A673 (cell line): ENCODE measurements around the gene PAM16. TPM values are rescaled to one million over a fixed set of nuclear protein-coding genes. Genes with fewer than 3 reads are reported as not detected.
"Not testable (repeated sequence)": the region's sequence is repeated elsewhere in the genome, so short reads cannot be mapped to it uniquely, and the experiment has no call there.

Source experiments
- BruUV-seq: library from RNA; stranded (reverse); fragments of 400-500 nt; replicated peaks from 2 replicates; lab custom pipeline; 2021; lab: Mats Ljungman, UMichigan
- CTCF ChIA-PET: fragments of 300-600 bp; sonication (Branson Sonifier 250); formaldehyde crosslinking; loops from one replicate; lab custom pipeline; 2022; ENCODE audit warnings: antibody characterized with exemption; lab: Charles Lee
- POLR2A ChIA-PET: fragments of 300-600 bp; sonication (Branson Sonifier 250); formaldehyde crosslinking; loops from one replicate; lab custom pipeline; 2022; ENCODE audit warnings: antibody characterized with exemption; ENCODE audit not compliant: low non-redundant PET; lab: Charles Lee
- DNase-seq: peaks from one replicate; pipeline ENCODE4 v3.0.0-alpha.2; 2015; ENCODE audit warnings: low spot score
- H3K27ac ChIP-seq: fragments of 200-600 bp; sonication (generic); 2 replicates; pipeline ENCODE4 v1.5.1; 2016; ENCODE audit warnings: mixed run types, low read depth, mild to moderate bottlenecking, mixed read lengths, antibody characterized with exemption, low read length; ENCODE audit not compliant: poor library complexity, severe bottlenecking
- H3K27me3 ChIP-seq: fragments of 200-600 bp; sonication (generic); replicated peaks from 2 replicates; pipeline ENCODE4 v1.6.1; 2017; ENCODE audit warnings: mixed run types, low read depth, mild to moderate bottlenecking, mixed read lengths, antibody characterized with exemption, low read length; ENCODE audit not compliant: insufficient read depth, poor library complexity
- H3K36me3 ChIP-seq: fragments of 200-600 bp; sonication (generic); 2 replicates; pipeline ENCODE4 v1.6.1; 2016; ENCODE audit warnings: mixed run types, mild to moderate bottlenecking, mixed read lengths, antibody characterized with exemption, low read length; ENCODE audit not compliant: insufficient read depth, poor library complexity, severe bottlenecking
- H3K4me1 ChIP-seq: fragments of 200-600 bp; sonication (generic); 2 replicates; pipeline ENCODE4 v1.6.1; 2017; ENCODE audit warnings: mixed run types, mild to moderate bottlenecking, mixed read lengths, antibody characterized with exemption, low read length; ENCODE audit not compliant: insufficient read depth, poor library complexity, severe bottlenecking
- H3K4me3 ChIP-seq: fragments of 200-600 bp; sonication (generic); 2 replicates; pipeline ENCODE4 v1.5.1; 2016; ENCODE audit warnings: low read depth, mixed run types, mild to moderate bottlenecking, mixed read lengths, low read length; ENCODE audit not compliant: poor library complexity, severe bottlenecking
- H3K9me3 ChIP-seq: fragments of 200-600 bp; sonication (generic); 2 replicates; pipeline ENCODE4 v1.6.1; 2016; ENCODE audit warnings: mixed run types, low read depth, mild to moderate bottlenecking, mixed read lengths, antibody characterized with exemption, low read length; ENCODE audit not compliant: poor library complexity, severe bottlenecking
- EZH2 ChIP-seq: fragments of 200-600 bp; sonication (generic); IDR thresholded peaks from 2 replicates; pipeline ENCODE4 v1.6.1; 2017; ENCODE audit warnings: borderline replicate concordance, low read depth, mild to moderate bottlenecking, mixed read lengths, antibody characterized with exemption, low read length; ENCODE audit not compliant: poor library complexity, severe bottlenecking
- intact Hi-C: fragments of 100-400 bp; cut with micrococcal nuclease; formaldehyde crosslinking; loops from one replicate; pipeline ENCODE4 v1.10.0; 2022; ENCODE audit not compliant: unreplicated experiment
- total RNA-seq: library from RNA; stranded (reverse); gene quantifications from 2 replicates; pipeline ENCODE4 v1.2.3, GENCODE V29; 2021
- TF ChIP-seq, protein P1 (sequence below): fragments of 300-800, 200-600 bp; sonication (generic); conservative IDR thresholded peaks from 2 replicates; pipeline ENCODE4 v1.5.1; 2017; ENCODE audit warnings: low read depth, mild to moderate bottlenecking, antibody characterized with exemption, low read length, moderate library complexity, mixed read lengths

The PAM16 gene
- total RNA-seq, 1 experiment from 2014 or later = 90.3 TPM

DNA sequence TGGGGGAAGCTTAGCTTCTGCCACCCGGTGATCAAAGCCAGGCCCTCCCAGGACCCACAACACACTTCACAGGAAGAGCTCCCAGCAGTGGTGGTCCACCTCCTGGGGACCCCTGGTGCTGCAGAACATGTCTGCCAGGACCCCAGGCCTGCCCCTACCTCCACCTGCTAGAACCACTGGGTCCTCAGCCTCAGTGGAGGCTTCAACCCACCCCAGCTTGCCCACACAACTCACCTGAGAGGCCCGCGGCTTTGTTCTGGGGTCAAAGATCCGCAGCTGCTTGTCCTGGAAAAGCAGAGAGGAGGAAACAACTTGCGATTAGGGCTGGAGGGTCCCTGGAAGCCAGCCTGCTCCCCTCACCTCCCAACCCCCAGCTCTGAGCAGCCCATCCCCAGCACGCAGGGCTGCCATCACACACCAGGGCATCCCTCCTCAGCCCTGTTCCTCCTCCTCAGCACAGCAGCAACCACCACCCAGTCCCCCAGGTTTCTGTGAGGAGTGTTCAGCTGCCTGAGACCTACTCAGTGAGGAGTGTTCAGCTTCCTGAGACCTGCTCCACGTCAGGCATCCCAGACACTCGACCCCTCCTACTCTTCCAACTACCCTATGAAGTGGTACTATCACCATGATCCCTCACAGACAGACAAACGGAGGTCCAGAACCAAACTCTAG lies 44.1 kb upstream of the PAM16 start:
- H3K27ac ChIP-seq = no peak overlapping the region
- H3K9me3 ChIP-seq = no peaks in the 10 kb centered on the region
- H3K4me3 ChIP-seq = no peak overlapping the region
- no peak for DNase-seq
- intact Hi-C loops = no loop called here
- CTCF ChIA-PET = no interaction called here
- H3K27me3 ChIP-seq = no peaks in the 10 kb centered on the region
- POLR2A ChIA-PET = no interaction called here
- no peaks in the 10 kb centered on the region for H3K36me3 ChIP-seq
- no TSS peak for BruUV-seq
- peaks cover 23% of the 10 kb centered on the region for H3K4me1 ChIP-seq
- TF ChIP-seq, protein P1, sequence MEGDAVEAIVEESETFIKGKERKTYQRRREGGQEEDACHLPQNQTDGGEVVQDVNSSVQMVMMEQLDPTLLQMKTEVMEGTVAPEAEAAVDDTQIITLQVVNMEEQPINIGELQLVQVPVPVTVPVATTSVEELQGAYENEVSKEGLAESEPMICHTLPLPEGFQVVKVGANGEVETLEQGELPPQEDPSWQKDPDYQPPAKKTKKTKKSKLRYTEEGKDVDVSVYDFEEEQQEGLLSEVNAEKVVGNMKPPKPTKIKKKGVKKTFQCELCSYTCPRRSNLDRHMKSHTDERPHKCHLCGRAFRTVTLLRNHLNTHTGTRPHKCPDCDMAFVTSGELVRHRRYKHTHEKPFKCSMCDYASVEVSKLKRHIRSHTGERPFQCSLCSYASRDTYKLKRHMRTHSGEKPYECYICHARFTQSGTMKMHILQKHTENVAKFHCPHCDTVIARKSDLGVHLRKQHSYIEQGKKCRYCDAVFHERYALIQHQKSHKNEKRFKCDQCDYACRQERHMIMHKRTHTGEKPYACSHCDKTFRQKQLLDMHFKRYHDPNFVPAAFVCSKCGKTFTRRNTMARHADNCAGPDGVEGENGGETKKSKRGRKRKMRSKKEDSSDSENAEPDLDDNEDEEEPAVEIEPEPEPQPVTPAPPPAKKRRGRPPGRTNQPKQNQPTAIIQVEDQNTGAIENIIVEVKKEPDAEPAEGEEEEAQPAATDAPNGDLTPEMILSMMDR = no peak
- no peak for TF ChIP-seq EZH2

DNA sequence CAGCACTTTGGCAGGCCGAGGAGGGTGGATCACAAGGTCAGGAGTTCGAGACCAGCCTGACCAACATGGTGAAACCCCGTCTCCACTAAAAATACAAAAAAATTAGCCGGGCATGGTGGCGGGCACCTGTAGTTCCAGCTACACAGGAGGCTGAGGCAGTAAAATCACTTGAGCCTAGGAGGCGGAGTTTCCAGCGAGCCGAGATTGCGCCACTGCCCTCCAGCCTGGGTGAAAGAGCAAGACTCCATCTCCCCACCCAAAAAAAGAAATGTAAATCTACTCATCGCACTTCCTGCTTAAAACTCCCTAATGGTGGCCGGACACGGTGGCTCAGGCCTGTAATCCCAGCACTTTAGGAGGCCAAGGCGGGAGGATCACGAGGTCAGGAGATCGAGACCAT lies 42.7 kb upstream of the PAM16 start:
- H3K4me3 ChIP-seq, DNase-seq, intact Hi-C loops, H3K36me3 ChIP-seq, H3K27me3 ChIP-seq, H3K9me3 ChIP-seq, BruUV-seq: not testable (repeated sequence)
- POLR2A ChIA-PET = interaction anchor here (0.6 kb wide), 1 partner anchor 885 kb away, joined by 5 read pairs; no protein-coding TSS in a partner anchor
- Histone ChIP-seq H3K4me1 (peaks cover 28% of the 10 kb centered on the region), H3K27ac (peak overlapping the region; percentile 82)
- CTCF ChIA-PET = interaction anchor here (3.1 kb wide), 1 partner anchor 9 kb away, joined by 17 read pairs; no protein-coding TSS in a partner anchor

GRCh38 chr16:4393240-4393600 lies 42.1 kb upstream of the PAM16 start:
- ChIA-PET POLR2A (interaction anchor here (0.6 kb wide), 1 partner anchor 885 kb away, joined by 5 read pairs; no protein-coding TSS in a partner anchor), CTCF (interaction anchor here (1.4 to 3.1 kb wide), 2 partner anchors 9 to 34 kb away, joined by 5 to 17 read pairs; no protein-coding TSS in a partner anchor)
- Histone ChIP-seq H3K9me3 (no peaks in the 10 kb centered on the region), H3K4me3 (no peak overlapping the region), H3K36me3 (no peaks in the 10 kb centered on the region), H3K27ac (peak overlapping the region; percentile 82), H3K27me3 (no peaks in the 10 kb centered on the region), H3K4me1 (peaks cover 28% of the 10 kb centered on the region)
- no peak for DNase-seq
- BruUV-seq = no TSS peak
- no peak for TF ChIP-seq EZH2
- TF ChIP-seq, protein P1 = no peak
- intact Hi-C loops = no loop called here
